ENCODE measurements around the gene PRPF6. TPM values are rescaled to one million over a fixed set of nuclear protein-coding genes. Genes with fewer than 3 reads are reported as not detected.

The PRPF6 gene
- total and polyA plus RNA-seq, 9 donors = 46.5 to 84.9 (median 69.7) TPM

- H3K4me1 ChIP-seq (ENCODE audit: insufficient read depth) = peaks cover 16% of the 10 kb centered on the region
- 0 to 1% (median 0%) methylated on average over 6 to 47 of the region's 47 CpGs for WGBS, 3 donors
- H3K27me3 ChIP-seq = peaks cover 5% of the 10 kb centered on the region
- no peak overlapping the region for H3K27ac ChIP-seq
- H3K4me3 ChIP-seq = peak overlapping the region; percentile 35
- intact Hi-C loops (cut with DNase I) = loop anchor here in 2 of 4 donors (5.0 to 10.0 kb wide), 2 partner anchors 204 to 442 kb away; partner anchors contain the start of gene PTK6 (in 1 of the 2)
- DNase-seq = peak in 1 of 5 donors; percentile 46
- H3K36me3 ChIP-seq = no peaks in the 10 kb centered on the region
- no peaks in the 10 kb centered on the region for H3K9me3 ChIP-seq
- no peak for TF ChIP-seq POLR2A (IDR thresholded peaks at IDR 0.05)
- TF ChIP-seq, protein P1, sequence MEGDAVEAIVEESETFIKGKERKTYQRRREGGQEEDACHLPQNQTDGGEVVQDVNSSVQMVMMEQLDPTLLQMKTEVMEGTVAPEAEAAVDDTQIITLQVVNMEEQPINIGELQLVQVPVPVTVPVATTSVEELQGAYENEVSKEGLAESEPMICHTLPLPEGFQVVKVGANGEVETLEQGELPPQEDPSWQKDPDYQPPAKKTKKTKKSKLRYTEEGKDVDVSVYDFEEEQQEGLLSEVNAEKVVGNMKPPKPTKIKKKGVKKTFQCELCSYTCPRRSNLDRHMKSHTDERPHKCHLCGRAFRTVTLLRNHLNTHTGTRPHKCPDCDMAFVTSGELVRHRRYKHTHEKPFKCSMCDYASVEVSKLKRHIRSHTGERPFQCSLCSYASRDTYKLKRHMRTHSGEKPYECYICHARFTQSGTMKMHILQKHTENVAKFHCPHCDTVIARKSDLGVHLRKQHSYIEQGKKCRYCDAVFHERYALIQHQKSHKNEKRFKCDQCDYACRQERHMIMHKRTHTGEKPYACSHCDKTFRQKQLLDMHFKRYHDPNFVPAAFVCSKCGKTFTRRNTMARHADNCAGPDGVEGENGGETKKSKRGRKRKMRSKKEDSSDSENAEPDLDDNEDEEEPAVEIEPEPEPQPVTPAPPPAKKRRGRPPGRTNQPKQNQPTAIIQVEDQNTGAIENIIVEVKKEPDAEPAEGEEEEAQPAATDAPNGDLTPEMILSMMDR (IDR thresholded peaks at IDR 0.05) = no peak
These were observed 1.7 kb upstream of the PRPF6 start for GRCh38 chr20:63979229-63979556.

GRCh38 chr20:63979557-63980316 is 1.2 kb upstream of the PRPF6 start, which contains the start of gene SAMD10:
Gene SAMD10 (minus strand): TSS chr20:63979642. CDS start chr20:63979467, 175 bp downstream.
- H3K27me3 ChIP-seq = peaks cover 5% of the 10 kb centered on the region
- intact Hi-C loops (cut with DNase I) = loop anchor here in 2 of 4 donors (5.0 to 10.0 kb wide), 2 partner anchors 205 to 442 kb away; partner anchors contain the start of gene PTK6 (in 1 of the 2)
- peaks cover 16% of the 10 kb centered on the region for H3K4me1 ChIP-seq (ENCODE audit: insufficient read depth)
- H3K36me3 ChIP-seq = no peaks in the 10 kb centered on the region
- H3K9me3 ChIP-seq = no peaks in the 10 kb centered on the region
- 3 to 6% (median 4%) methylated on average over 31 to 52 of the region's 52 CpGs for WGBS, 3 donors
- no peak within 1 kb of the TSS for H3K27ac ChIP-seq
- DNase-seq = peak in 4 of 5 donors; percentile 23 to 61 (median 59)
- H3K4me3 ChIP-seq = peak within 1 kb of the TSS; percentile 83
- TF ChIP-seq, protein P1 (IDR thresholded peaks at IDR 0.05) = no peak
- TF ChIP-seq EP300 (IDR thresholded peaks at IDR 0.05) (no peak), POLR2A (IDR thresholded peaks at IDR 0.05) (no peak)

GRCh38 chr20:63980317-63980805 is 571 bp upstream of the PRPF6 start:
- DNase-seq = no peak
- intact Hi-C loops (cut with DNase I) = no loop called here
- Histone ChIP-seq H3K4me1 (ENCODE audit: insufficient read depth) (peaks cover 16% of the 10 kb centered on the region), H3K4me3 (peak overlapping the region; percentile 83), H3K27me3 (peaks cover 5% of the 10 kb centered on the region), H3K36me3 (no peaks in the 10 kb centered on the region), H3K27ac (no peak overlapping the region), H3K9me3 (no peaks in the 10 kb centered on the region)
- TF ChIP-seq EP300 (IDR thresholded peaks at IDR 0.05) = no peak
- TF ChIP-seq, protein P1 (IDR thresholded peaks at IDR 0.05) = no peak
- no peak for TF ChIP-seq POLR2A (IDR thresholded peaks at IDR 0.05)
- WGBS, 3 donors = 79 to 82% (median 81%) methylated on average over 15 of the region's 15 CpGs

DNA sequence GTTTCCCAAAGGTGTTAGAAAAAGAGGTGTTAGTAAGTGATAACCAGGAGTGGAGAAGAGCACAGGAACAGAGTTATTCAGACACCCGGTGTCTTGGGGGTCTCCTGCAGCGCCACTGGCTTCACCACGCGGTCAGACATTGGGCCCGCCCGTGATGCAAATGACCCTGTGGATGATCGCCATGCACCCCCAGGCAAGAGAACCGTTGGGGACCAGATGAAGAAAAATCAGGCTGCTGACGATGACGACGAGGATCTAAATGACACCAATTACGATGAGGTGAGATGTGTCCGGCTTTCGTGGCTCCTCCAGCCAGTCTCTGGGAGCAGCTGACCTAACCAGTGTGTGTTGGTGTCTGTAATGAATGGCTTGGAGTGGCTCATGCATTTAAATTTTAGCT is 2.0 kb downstream of the PRPF6 start:
- intact Hi-C loops (cut with DNase I) = no loop called here
- no peak for DNase-seq
- Histone ChIP-seq H3K27me3 (peaks cover 5% of the 10 kb centered on the region), H3K4me1 (ENCODE audit: insufficient read depth) (peaks cover 16% of the 10 kb centered on the region), H3K36me3 (no peaks in the 10 kb centered on the region), H3K4me3 (no peak overlapping the region), H3K27ac (no peak overlapping the region), H3K9me3 (no peaks in the 10 kb centered on the region)
- 84 to 90% (median 88%) methylated on average over 14 of the region's 14 CpGs for WGBS, 3 donors
- no peak for TF ChIP-seq POLR2A (IDR thresholded peaks at IDR 0.05)
- no peak for TF ChIP-seq EP300 (IDR thresholded peaks at IDR 0.05)
- TF ChIP-seq, protein P1 (IDR thresholded peaks at IDR 0.05) = no peak
